SK-N-SH (cell line): Measurements from ENCODE around the gene C6orf89. TPM values are rescaled to one million over a fixed set of nuclear protein-coding genes. Genes with fewer than 3 reads are reported as not detected.

ENCODE experiments used
- CTCF ChIA-PET: fragments of 300-600, 350-600 bp; formaldehyde crosslinking; extraction: SDS; loops from one replicate; lab custom pipeline; 2021; lab: Yijun Ruan, JAX
- POLR2A ChIA-PET: fragments of 350-600 bp; sonication (Branson Sonifier 250); formaldehyde crosslinking; extraction: SDS; loops from one replicate; lab custom pipeline; 2020; ENCODE audit warnings: antibody characterized with exemption, inconsistent platforms; lab: Yijun Ruan, JAX
- DNase-seq: peaks from one replicate; pipeline ENCODE4 v3.0.0; 2012
- H2AFZ ChIP-seq: fragments of 200-600 bp; sonication (generic); 2 replicates; pipeline ENCODE4 v1.8.1; 2016; ENCODE audit warnings: antibody characterized with exemption, mild to moderate bottlenecking, low read depth
- H3F3A ChIP-seq: fragments of 200-600 bp; sonication (generic); replicated peaks from 2 replicates; pipeline ENCODE3; 2016; ENCODE audit warnings: antibody characterized with exemption, mild to moderate bottlenecking; ENCODE audit not compliant: insufficient read depth
- H3K27ac ChIP-seq, 2 experiments: fragments of 200-500 bp in 1 of 2; fragments of 200-600 bp in 1 of 2; sonication (Bioruptor generic) in 1 of 2; sonication (generic), shearing (Covaris generic) in 1 of 2; 2 replicates each; pipeline versions ENCODE4 v1.5.1 to v1.6.1; 2014 to 2016; ENCODE audit warnings: low read depth in 2 of 2, inconsistent platforms in 1 of 2, low read length in 1 of 2, mild to moderate bottlenecking in 1 of 2, mixed read lengths in 1 of 2
- H3K27me3 ChIP-seq: fragments of 200-600 bp; sonication (generic), shearing (Covaris generic); 2 replicates; pipeline ENCODE4 v1.6.1; 2016; ENCODE audit warnings: mixed run types; ENCODE audit not compliant: insufficient read depth
- H3K36me3 ChIP-seq, 2 experiments: fragments of 200-500 bp in 1 of 2; fragments of 200-600 bp in 1 of 2; sonication (Bioruptor generic) in 1 of 2; sonication (generic) in 1 of 2; replicated peaks in 1 of 2; 2 replicates each; pipeline versions ENCODE3 to v1.5.1; 2014 to 2016; ENCODE audit warnings: low read length in 1 of 2, mild to moderate bottlenecking in 1 of 2; ENCODE audit not compliant: insufficient read depth in 2 of 2, control insufficient read depth in 1 of 2
- H3K4me1 ChIP-seq, 2 experiments: fragments of 200-500 bp in 1 of 2; fragments of 200-600 bp in 1 of 2; sonication (Bioruptor generic) in 1 of 2; sonication (generic), shearing (Covaris generic) in 1 of 2; 2 replicates each; pipeline versions ENCODE4 v1.5.1 to v1.6.1; 2014 to 2016; ENCODE audit warnings: low read depth in 1 of 2, low read length in 1 of 2, mixed run types in 1 of 2; ENCODE audit not compliant: insufficient read depth in 2 of 2, control insufficient read depth in 1 of 2
- H3K4me2 ChIP-seq: fragments of 200-600 bp; sonication (generic), shearing (Covaris generic); 2 replicates; pipeline ENCODE4 v1.6.1; 2017; ENCODE audit warnings: mixed run types
- H3K4me3 ChIP-seq, 2 experiments: fragments of 200-500 bp in 1 of 2; fragments of 200-600 bp in 1 of 2; sonication (Bioruptor generic) in 1 of 2; sonication (generic), shearing (Covaris generic) in 1 of 2; 2 replicates each; pipeline versions ENCODE4 v1.5.1 to v1.8.1; 2014 to 2016; ENCODE audit warnings: low read depth in 2 of 2, inconsistent platforms in 1 of 2, low read length in 1 of 2, mild to moderate bottlenecking in 1 of 2, mixed read lengths in 1 of 2, moderate library complexity in 1 of 2
- H3K79me2 ChIP-seq: fragments of 200-600 bp; sonication (generic); 2 replicates; pipeline ENCODE4 v1.8.1; 2017; ENCODE audit warnings: mild to moderate bottlenecking; ENCODE audit not compliant: insufficient read depth
- H3K9ac ChIP-seq: fragments of 200-600 bp; sonication (generic); 2 replicates; pipeline ENCODE4 v1.6.1; 2017; ENCODE audit warnings: mixed run types
- H3K9me2 ChIP-seq: fragments of 200-600 bp; sonication (generic); 2 replicates; pipeline ENCODE4 v1.6.1; 2017; ENCODE audit warnings: mixed run types
- H3K9me3 ChIP-seq: fragments of 200-600 bp; sonication (generic); 2 replicates; pipeline ENCODE4 v1.6.1; 2017; ENCODE audit warnings: mixed run types, mild to moderate bottlenecking, moderate library complexity
- H4K20me1 ChIP-seq: fragments of 200-600 bp; sonication (generic); 2 replicates; pipeline ENCODE4 v1.6.1; 2017; ENCODE audit warnings: mild to moderate bottlenecking, mixed run types; ENCODE audit not compliant: insufficient read depth
- EZH2phosphoT487 ChIP-seq: fragments of 200-600 bp; sonication (generic); IDR thresholded peaks from 2 replicates; pipeline ENCODE4 v1.6.1; 2017; ENCODE audit warnings: low read depth, mixed run types, mild to moderate bottlenecking, antibody characterized with exemption, moderate library complexity, borderline replicate concordance
- FOSL2 ChIP-seq: IDR thresholded peaks from 2 replicates; pipeline ENCODE4 v1.4.0; 2012; ENCODE audit warnings: low read depth, mild to moderate bottlenecking, moderate library complexity, borderline replicate concordance
- JUND ChIP-seq: IDR thresholded peaks from 2 replicates; pipeline ENCODE4 v1.4.0; 2012
- PBX3 ChIP-seq: IDR thresholded peaks from 2 replicates; pipeline ENCODE4; 2012
- RAD21 ChIP-seq: IDR thresholded peaks from 2 replicates; pipeline ENCODE4 v1.6.1; 2012; ENCODE audit warnings: mild to moderate bottlenecking, low read length
- RFX5 ChIP-seq: IDR thresholded peaks from 2 replicates; pipeline ENCODE4 v1.6.1; 2012; ENCODE audit warnings: mild to moderate bottlenecking, improper control_type of control experiment, low read length
- SMC3 ChIP-seq: IDR thresholded peaks from 2 replicates; pipeline ENCODE4 v1.6.1; 2012; ENCODE audit warnings: low read depth, low read length, improper control_type of control experiment
- TCF12 ChIP-seq: IDR thresholded peaks from 2 replicates; pipeline ENCODE4 v1.4.0; 2012
- USF1 ChIP-seq: IDR thresholded peaks from 2 replicates; pipeline ENCODE4 v1.4.0; 2012; ENCODE audit warnings: low read depth, borderline replicate concordance
- WGBS: methylation state at CpG from one replicate; pipeline ENCODE4 v1.1.6; 2017; ENCODE audit warnings: low lambda C conversion rate; 5-methylcytosine and 5-hydroxymethylcytosine counted together
- polyA plus RNA-seq, 3 experiments: library from polyadenylated mRNA; depleted of rRNA; stranded (reverse); fragments of >200 nt; gene quantifications; 2 replicates each; pipeline ENCODE4 v1.2.3, GENCODE V29; 2012

Gene C6orf89
- polyA plus RNA-seq, 1 of the 3 experiments (the other 2 are of a cell fraction): 20.4 TPM

GRCh38 chr6:36862164-36862847 lies 23.4 kb upstream of the C6orf89 start:
- Histone ChIP-seq H3F3A (no peaks in the 10 kb centered on the region), H3K9me2 (no peaks in the 10 kb centered on the region), H3K4me2 (no peak overlapping the region), H3K36me3 (peaks cover 4 to 44% of the 10 kb centered on the region in 2 experiments), H3K27ac (no peak overlapping the region), H3K79me2 (peaks cover 55% of the 10 kb centered on the region), H3K4me1 (peaks cover 0 to 18% of the 10 kb centered on the region in 2 experiments; a peak in 1 of 4 replicates), H3K9me3 (no peaks in the 10 kb centered on the region), H3K27me3 (no peaks in the 10 kb centered on the region)
- no peak for DNase-seq
- CTCF ChIA-PET: interaction anchor here (0.6 kb wide), 1 partner anchor 11 kb away, joined by 3 read pairs; no protein-coding TSS in a partner anchor
- POLR2A ChIA-PET: no interaction called here
- TF ChIP-seq TCF12 (no peak), EZH2phosphoT487 (no peak), FOSL2 (no peak), RFX5 (no peak)
- TF ChIP-seq, all 33 proteins: peak for 0
- Histone ChIP-seq H3K4me3 (no peak overlapping the region), H2AFZ (no peak overlapping the region), H4K20me1 (no peaks in the 10 kb centered on the region), H3K9ac (no peak overlapping the region)
- 96% methylated on average over 7 of the region's 8 CpGs for whole genome bisulfite sequencing

GRCh38 chr6:36862848-36863382 lies 22.8 kb upstream of the C6orf89 start:
- no peaks in the 10 kb centered on the region for H3F3A ChIP-seq
- H3K4me3 ChIP-seq: no peak overlapping the region
- H3K79me2 ChIP-seq: peaks cover 61% of the 10 kb centered on the region
- H3K9ac ChIP-seq: no peak overlapping the region
- ChIA-PET CTCF (interaction anchor here (1.0 to 3.7 kb wide), 3 partner anchors 11 to 156 kb away, joined by 4 to 33 read pairs (median 5); no protein-coding TSS in a partner anchor), POLR2A (no interaction called here)
- no peaks in the 10 kb centered on the region for H3K9me2 ChIP-seq
- DNase-seq: no peak
- no peak overlapping the region for H3K27ac ChIP-seq
- TF ChIP-seq RAD21 (no peak), PBX3 (no peak), JUND (no peak), RFX5 (no peak), USF1 (no peak), SMC3 (no peak), TCF12 (no peak)
- no peaks in the 10 kb centered on the region for H3K27me3 ChIP-seq
- no peak overlapping the region for H3K4me2 ChIP-seq
- H3K4me1 ChIP-seq: peaks cover 0 to 23% of the 10 kb centered on the region in 2 experiments; a peak in 2 of 4 replicates
- WGBS: 83% methylated on average over 4 of the region's 4 CpGs
- peaks cover 4 to 46% of the 10 kb centered on the region in 2 experiments for H3K36me3 ChIP-seq
- H2AFZ ChIP-seq: no peak overlapping the region
- H3K9me3 ChIP-seq: no peaks in the 10 kb centered on the region
- no peaks in the 10 kb centered on the region for H4K20me1 ChIP-seq
